Effector memory CD8-positive, alpha-beta T cell (primary cell): ENCODE results near the gene PPP1R12B.
A peak's percentile ranks its signal among the peaks of the same experiment; 100 is the strongest.

Source experiments
- ATAC-seq: fragments of 150-1000 bp; cut with Tn5 transposase; replicated peaks from 2 replicates; pipeline ENCODE4 v1.10.0; 2021; ENCODE audit warnings: mild to moderate bottlenecking, moderate library complexity
- DNase-seq, 3 experiments: peaks; one replicate each; pipeline ENCODE4 v3.0.0; 2021
- H3K27ac Mint-ChIP-seq, 2 donors: one replicate each; pipeline ENCODE4 v1.8.0; 2022; ENCODE audit warnings: mild to moderate bottlenecking in 2 of 2, mixed read lengths in 2 of 2, moderate library complexity in 2 of 2
- H3K27me3 Mint-ChIP-seq, 2 donors: one replicate each; pipeline ENCODE4 v1.8.0; 2022; ENCODE audit warnings: mixed read lengths in 2 of 2
- H3K36me3 Mint-ChIP-seq: one replicate; pipeline ENCODE4 v1.8.0; 2022; ENCODE audit warnings: mild to moderate bottlenecking, moderate library complexity, mixed read lengths; ENCODE audit not compliant: insufficient read depth
- H3K4me1 Mint-ChIP-seq, 2 donors: one replicate each; pipeline ENCODE4 v1.8.0; 2022; ENCODE audit warnings: low read depth in 2 of 2, mixed read lengths in 2 of 2
- H3K4me3 Mint-ChIP-seq, 2 donors: one replicate each; pipeline ENCODE4 v1.8.0; 2022; ENCODE audit warnings: mild to moderate bottlenecking in 2 of 2, mixed read lengths in 2 of 2, moderate library complexity in 2 of 2
- H3K9me3 Mint-ChIP-seq, 2 donors: one replicate each; pipeline ENCODE4 v1.8.0; 2022; ENCODE audit warnings: mixed read lengths in 2 of 2

The PPP1R12B gene

GRCh38 chr1:202639500-202639899 is 291.0 kb downstream of the PPP1R12B start:
- H3K4me1 Mint-ChIP-seq, result peaks cover 17 to 19% of the 10 kb centered on the region in 2 donors
- no peaks in the 10 kb centered on the region for H3K36me3 Mint-ChIP-seq
- no peak overlapping the region for H3K27ac Mint-ChIP-seq
- H3K4me3 Mint-ChIP-seq, result no peak overlapping the region
- ATAC-seq (no peak), DNase-seq (no peak)
- H3K27me3 Mint-ChIP-seq, result peaks cover 65 to 99% of the 10 kb centered on the region in 2 donors
- H3K9me3 Mint-ChIP-seq, result no peaks in the 10 kb centered on the region

- H3K4me3 Mint-ChIP-seq, result peak overlapping the region; percentile 81 to 83
- peaks cover 20 to 22% of the 10 kb centered on the region in 2 donors for H3K4me1 Mint-ChIP-seq
- no peak overlapping the region for H3K27ac Mint-ChIP-seq
- DNase-seq (no peak), ATAC-seq (no peak)
- no peaks in the 10 kb centered on the region for H3K36me3 Mint-ChIP-seq
- H3K27me3 Mint-ChIP-seq, result peaks cover 86 to 100% of the 10 kb centered on the region in 2 donors
- no peaks in the 10 kb centered on the region for H3K9me3 Mint-ChIP-seq
Observed at GRCh38 chr1:202642212-202642611, 293.7 kb downstream of the PPP1R12B start.
